ENCODE results near the gene BMP7.

- TF ChIP-seq EZH2 (IDR thresholded peaks at IDR 0.05; ENCODE audit: insufficient read depth, poor library complexity, severe bottlenecking), result no peak
- no peak for TF ChIP-seq EZH2phosphoT487 (IDR thresholded peaks at IDR 0.05; ENCODE audit: insufficient read depth, low read depth)
Observed at GRCh38 chr20:57131077-57131476, 135.4 kb downstream of the BMP7 start.
